ENCODE results near the gene SH3BP5.

SH3BP5 gene

GRCh38 chr3:15325228-15325627 is 7.2 kb downstream of the SH3BP5 start:
- DNase-seq (ENCODE audit: low read depth in 2 of 2), result no peak

- DNase-seq (ENCODE audit: low read depth in 2 of 2), result no peak
Measured at GRCh38 chr3:15324379-15324808, 8.0 kb downstream of the SH3BP5 start.

- DNase-seq (ENCODE audit: low read depth in 2 of 2), result no peak
Measured at GRCh38 chr3:15323063-15323462, 9.3 kb downstream of the SH3BP5 start.

GRCh38 chr3:15321349-15321748 is 11.0 kb downstream of the SH3BP5 start:
- no peak for DNase-seq (ENCODE audit: low read depth in 2 of 2)

GRCh38 chr3:15319575-15319974 is 12.8 kb downstream of the SH3BP5 start:
- DNase-seq (ENCODE audit: low read depth in 2 of 2), result no peak

- no peak for DNase-seq (ENCODE audit: low read depth in 2 of 2)
Measured at GRCh38 chr3:15319136-15319535, 13.2 kb downstream of the SH3BP5 start.

GRCh38 chr3:15318661-15319060 is 13.7 kb downstream of the SH3BP5 start:
- no peak for DNase-seq (ENCODE audit: low read depth in 2 of 2)

- no peak for DNase-seq (ENCODE audit: low read depth in 2 of 2)
Measured at GRCh38 chr3:15316998-15317435, 15.4 kb downstream of the SH3BP5 start.

- no peak for DNase-seq (ENCODE audit: low read depth in 2 of 2)
Measured at GRCh38 chr3:15315003-15315402, 17.4 kb downstream of the SH3BP5 start.

GRCh38 chr3:15314276-15314675 is 18.1 kb downstream of the SH3BP5 start:
- no peak for DNase-seq (ENCODE audit: low read depth in 2 of 2)

- DNase-seq (ENCODE audit: low read depth in 2 of 2), result no peak
Measured at GRCh38 chr3:15313461-15313860, 18.9 kb downstream of the SH3BP5 start.

GRCh38 chr3:15312550-15312949 is 19.8 kb downstream of the SH3BP5 start:
- no peak for DNase-seq (ENCODE audit: low read depth in 2 of 2)

GRCh38 chr3:15310491-15311370 is 21.7 kb downstream of the SH3BP5 start:
- no peak for DNase-seq (ENCODE audit: low read depth in 2 of 2)

GRCh38 chr3:15309662-15310335 is 22.6 kb downstream of the SH3BP5 start:
- DNase-seq (ENCODE audit: low read depth in 2 of 2), result no peak

- DNase-seq (ENCODE audit: low read depth in 2 of 2), result no peak
Measured at GRCh38 chr3:15307580-15307979, 24.8 kb downstream of the SH3BP5 start.

GRCh38 chr3:15306979-15307359 is 25.4 kb downstream of the SH3BP5 start:
- DNase-seq (ENCODE audit: low read depth in 2 of 2), result no peak

GRCh38 chr3:15305359-15305844 is 27.0 kb downstream of the SH3BP5 start:
- DNase-seq (ENCODE audit: low read depth in 2 of 2), result no peak

- DNase-seq (ENCODE audit: low read depth in 2 of 2), result no peak
Measured at GRCh38 chr3:15303728-15304127, 28.7 kb downstream of the SH3BP5 start.

GRCh38 chr3:15303216-15303615 is 29.2 kb downstream of the SH3BP5 start:
- no peak for DNase-seq (ENCODE audit: low read depth in 2 of 2)

- no peak for DNase-seq (ENCODE audit: low read depth in 2 of 2)
Measured at GRCh38 chr3:15301761-15302160, 30.6 kb downstream of the SH3BP5 start.

- no peak for DNase-seq (ENCODE audit: low read depth in 2 of 2)
Measured at GRCh38 chr3:15300323-15301078, 31.9 kb downstream of the SH3BP5 start.

- DNase-seq (ENCODE audit: low read depth in 2 of 2), result no peak
Measured at GRCh38 chr3:15299036-15299435, 33.4 kb downstream of the SH3BP5 start.

Measured in fibroblast of skin of left quadriceps (primary cell).